HG03342 (cell line): ENCODE data around the gene OLFM3.

ENCODE experiments used
- ATAC-seq: cut with Tn5 transposase; IDR thresholded peaks from one replicate; pipeline ENCODE4 v1.9.1; 2021; ENCODE audit warnings: mild to moderate bottlenecking, moderate library complexity; ENCODE audit not compliant: unreplicated experiment

OLFM3 gene

DNA sequence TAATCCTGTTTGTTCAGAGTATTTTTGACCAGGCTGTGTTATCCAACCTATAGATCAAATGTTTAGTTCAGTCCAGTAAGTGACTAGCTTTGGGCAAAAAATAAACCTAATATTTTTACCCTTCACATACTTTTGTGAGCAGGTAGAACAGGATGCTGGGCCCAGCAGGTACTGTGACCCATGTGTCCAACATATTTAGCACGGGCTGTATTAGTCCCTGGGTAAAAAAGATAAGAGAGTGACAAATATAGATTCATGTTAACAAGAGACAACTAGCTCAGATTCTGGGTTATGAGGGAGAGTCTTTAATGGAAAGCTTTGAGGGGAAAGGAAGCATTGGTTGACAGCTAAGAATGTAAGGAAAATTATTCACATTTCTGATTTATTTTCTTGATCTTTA, 43.1 kb downstream of the OLFM3 start:
- ATAC-seq = no peak

DNA sequence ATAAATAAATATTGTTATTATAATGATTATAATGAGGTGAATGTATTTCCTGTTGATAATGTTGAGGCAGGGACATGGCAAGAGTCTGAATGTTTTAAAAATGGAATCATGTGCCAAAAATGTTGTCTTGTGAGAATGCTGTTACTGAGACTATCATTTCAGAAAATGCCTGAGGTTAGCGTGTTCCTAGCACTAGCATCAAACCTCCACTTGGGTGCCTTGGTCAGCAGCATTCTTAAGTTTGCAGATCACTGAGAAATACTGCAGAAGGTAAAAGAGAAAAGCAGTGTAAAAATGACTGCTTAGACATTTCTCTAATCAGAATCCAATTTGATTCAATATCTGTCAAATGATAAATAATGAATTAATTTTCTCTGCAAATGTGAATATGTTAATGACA, 50.8 kb downstream of the OLFM3 start:
- no peak for ATAC-seq

DNA sequence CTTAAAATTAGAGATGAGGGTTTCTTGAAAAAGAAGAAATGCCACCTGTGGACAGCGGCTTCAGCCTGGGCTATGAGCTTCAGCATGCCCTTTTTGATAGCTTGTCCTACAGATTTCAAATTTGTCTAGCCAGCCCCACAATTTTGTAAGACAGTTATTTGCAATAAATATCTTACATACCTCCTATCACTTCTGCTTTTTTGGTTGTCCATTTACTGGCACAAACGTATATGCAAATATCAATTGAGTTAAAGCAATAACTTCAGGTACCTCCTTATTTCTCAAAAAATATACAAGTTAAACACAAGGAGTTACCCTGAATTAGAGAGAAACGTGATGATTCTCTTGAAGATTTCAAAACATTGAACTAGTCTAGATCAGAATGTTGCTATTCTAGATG, 53.5 kb downstream of the OLFM3 start:
- no peak for ATAC-seq

DNA sequence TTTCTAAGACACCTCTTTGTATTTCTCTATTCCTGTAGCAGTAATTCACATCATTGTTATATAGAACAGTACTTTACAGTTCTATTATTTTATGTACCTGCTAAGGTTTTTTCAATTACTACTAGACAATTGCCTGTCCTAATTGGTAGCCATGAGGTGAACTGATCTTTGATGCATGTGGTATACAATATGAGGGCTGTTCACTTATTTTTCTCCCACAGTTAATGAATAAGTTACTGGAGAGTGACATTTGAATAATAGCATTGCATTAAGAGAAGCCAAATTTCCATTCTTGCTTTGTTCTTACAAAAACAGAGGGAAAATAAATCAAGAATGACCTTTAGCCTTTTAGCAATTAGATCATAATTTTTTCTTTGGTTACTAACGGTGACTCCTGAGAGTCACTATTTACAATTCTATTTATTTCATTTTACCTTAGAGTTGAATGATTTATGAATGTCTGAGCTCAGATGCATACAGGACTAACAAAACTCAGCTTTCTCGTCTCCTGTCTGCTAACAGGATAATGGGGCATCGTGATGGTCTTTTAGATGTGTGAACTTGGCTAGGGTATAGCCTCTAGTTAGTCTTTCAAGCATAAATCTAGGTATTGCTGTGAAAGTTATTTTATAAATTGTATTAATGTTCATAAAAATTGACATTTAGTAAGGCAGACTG, 54.1 kb downstream of the OLFM3 start:
- ATAC-seq = no peak

DNA sequence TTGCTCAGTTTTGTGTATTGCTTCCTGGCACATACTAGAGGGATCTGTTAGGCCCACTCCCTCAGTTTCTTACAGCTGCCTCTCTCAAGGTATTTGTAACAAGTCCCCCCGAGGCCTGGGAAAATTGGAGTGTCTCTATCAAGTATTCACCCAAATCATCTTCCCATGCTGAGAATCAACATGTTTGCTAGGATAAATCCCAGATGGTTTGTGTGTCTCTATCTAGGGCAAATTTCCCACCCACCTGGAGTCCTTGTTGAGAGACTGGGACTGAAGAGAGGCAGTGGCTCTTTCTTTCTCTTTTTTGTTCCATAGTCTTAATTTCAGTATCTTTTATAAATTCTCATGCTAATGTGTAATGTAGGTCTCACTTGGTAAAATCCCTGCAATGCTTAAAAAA, 58.0 kb downstream of the OLFM3 start:
- ATAC-seq = no peak

DNA sequence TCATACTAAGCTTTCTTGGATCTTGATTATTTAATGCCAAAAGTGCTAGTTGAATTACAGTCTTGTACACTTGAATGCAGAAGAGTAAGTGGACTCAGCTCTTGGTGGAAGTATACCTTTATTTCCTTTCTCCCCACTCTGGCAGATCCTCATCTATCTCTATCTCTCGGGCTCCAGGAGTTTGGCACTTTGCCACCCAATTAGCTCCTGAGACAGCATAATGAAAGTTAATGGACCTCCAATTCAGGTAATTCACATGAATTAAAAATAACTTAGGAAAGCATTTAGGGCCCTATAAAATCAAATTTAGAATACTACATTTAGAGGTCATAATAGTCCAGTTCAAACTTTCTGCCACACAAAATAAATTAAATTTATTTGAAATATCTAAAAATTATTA, 67.4 kb downstream of the OLFM3 start:
- ATAC-seq = no peak

DNA sequence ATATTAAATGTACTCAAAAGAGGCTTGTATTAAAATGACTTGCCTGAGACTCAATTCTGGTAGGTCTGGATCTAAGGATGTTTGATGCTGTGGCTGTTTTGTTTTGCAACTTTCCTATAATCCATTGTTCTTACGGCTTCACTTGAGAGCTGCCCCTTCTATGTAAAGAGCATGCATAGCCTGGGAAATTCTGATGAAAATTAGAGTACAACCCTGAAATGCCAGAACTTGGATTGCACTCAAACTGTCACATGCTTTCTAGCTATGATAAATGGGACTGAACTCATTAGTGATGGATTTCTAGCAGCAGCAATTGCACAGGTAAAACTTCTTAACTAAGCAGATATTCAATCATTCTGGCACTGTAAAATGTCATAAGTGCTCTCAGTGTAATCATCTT, 67.9 kb downstream of the OLFM3 start:
- no peak for ATAC-seq

- no peak for ATAC-seq
Measured at GRCh38 chr1:101924700-101925099, 72.0 kb downstream of the OLFM3 start.

DNA sequence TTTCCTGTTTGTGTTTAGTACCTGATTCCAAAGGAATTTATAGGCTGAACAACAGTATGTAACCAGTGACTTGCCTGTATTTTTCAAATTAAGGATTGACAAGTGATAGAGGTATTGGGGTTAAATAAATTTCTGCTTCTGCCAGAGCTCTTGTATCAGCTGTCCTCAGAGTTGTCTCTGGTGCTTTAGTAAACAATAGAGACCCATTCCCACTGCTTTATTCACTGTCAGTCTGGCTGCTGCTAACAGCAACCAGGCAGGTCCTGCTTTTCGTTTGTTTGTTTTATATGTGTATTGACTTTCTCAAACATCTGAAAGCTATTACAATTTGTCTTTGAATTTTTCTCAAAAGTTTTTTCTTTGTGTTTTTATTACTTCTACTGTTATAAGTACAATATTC, 76.1 kb downstream of the OLFM3 start:
- no peak for ATAC-seq

- no peak for ATAC-seq
Measured at GRCh38 chr1:101918277-101918676, 78.4 kb downstream of the OLFM3 start.

DNA sequence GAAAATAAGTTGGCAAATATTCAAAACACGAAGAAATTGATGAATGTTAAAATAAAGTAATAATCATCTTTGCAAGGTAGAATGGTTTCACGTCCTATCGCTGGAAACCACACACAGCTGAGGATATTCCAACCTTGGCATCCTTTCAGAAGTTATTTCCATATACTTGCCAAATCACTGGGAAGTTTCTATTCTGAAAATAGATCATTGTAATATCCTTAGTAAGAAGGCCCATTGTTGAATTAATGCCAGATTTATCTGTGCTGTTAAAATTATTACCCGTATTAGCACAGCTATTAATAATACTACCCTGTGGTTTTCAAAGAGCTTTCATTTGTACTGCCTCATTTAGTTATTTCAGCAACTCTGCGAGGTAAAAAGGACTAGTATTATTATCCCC, 81.1 kb downstream of the OLFM3 start:
- ATAC-seq = no peak

DNA sequence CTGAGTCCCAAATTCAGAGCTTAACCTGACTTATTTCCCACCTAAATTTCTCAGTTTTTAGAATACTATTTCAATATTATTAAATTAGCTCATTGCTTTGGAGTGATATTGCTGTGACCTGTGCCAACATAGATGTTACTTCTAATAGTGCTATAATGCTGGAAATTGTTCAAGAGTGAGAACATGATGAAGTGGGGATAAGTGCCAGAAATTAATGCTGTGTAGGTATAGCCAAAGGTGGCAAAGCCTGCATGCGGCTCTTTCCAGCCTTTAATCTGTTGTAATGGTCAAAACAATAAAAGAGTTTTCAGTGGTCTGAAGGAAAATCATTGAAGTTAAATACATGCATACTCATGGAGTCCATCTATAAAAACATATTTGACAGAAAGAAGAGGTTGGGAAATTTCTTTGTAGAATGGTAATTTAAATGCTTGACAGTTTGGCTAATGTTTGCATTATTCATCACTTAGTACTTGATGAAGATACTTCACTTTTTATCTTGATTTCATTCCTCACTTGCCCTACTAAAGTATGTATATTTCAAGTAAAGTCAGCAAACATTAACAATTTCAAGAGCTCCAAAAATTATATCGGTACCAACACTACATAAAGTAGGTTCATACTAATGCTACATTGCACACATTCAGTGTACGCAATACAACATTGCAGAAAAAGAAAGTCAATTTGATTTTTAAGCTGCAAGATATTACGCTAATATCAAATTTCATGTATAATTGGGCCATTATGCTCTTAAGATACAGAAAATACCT, 82.1 kb downstream of the OLFM3 start:
- no peak for ATAC-seq

DNA sequence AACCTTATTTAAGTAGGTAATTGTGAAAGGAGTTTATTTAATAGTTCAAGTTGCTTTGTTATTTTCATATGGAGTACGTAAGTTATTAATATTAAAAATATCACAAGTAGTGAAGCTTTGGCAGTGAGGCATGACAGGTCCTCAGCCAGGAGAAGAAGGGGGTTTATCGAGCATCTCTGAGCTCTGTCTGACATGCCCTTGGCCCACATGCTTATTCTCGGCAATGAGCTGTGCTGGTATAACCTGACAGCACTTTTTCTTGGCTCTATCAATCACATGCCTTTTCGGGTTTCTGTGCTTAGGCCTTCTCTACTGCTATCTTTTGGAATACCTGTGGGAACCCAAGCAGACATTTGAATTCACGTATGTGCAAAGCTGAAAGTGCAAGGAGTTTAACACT, 84.8 kb downstream of the OLFM3 start:
- no peak for ATAC-seq

- no peak for ATAC-seq
Measured at GRCh38 chr1:101908980-101909379, 87.7 kb downstream of the OLFM3 start.

- ATAC-seq = no peak
Measured at GRCh38 chr1:101907264-101907663, 89.5 kb downstream of the OLFM3 start.

- no peak for ATAC-seq
Measured at GRCh38 chr1:101905283-101905835, 91.4 kb downstream of the OLFM3 start.

GRCh38 chr1:101902199-101902598, 94.5 kb downstream of the OLFM3 start:
- ATAC-seq = no peak

GRCh38 chr1:101898137-101898536, 98.6 kb downstream of the OLFM3 start:
- no peak for ATAC-seq

DNA sequence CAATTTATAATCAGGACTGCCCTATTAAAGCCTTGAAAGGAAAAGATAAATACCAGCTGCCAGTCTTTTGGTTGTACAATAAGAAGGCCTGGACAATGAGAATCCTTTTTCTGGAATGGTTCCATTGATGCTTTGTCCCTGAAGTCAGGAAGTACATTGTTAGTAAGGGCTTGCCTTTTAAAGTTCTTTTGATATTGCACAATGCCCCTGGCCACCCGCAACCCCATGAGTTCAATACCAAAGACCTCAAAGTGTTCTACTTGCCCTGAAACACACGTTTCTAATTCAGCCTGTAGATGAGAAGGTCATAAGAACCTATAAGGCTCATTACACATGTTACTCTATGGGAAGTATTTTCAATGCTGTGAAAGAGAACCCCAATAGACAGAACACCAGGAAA, 112.1 kb downstream of the OLFM3 start:
- ATAC-seq = no peak

- no peak for ATAC-seq
Measured at GRCh38 chr1:101875891-101876290, 120.8 kb downstream of the OLFM3 start.

GRCh38 chr1:101873672-101874071, 123.1 kb downstream of the OLFM3 start:
- no peak for ATAC-seq

DNA sequence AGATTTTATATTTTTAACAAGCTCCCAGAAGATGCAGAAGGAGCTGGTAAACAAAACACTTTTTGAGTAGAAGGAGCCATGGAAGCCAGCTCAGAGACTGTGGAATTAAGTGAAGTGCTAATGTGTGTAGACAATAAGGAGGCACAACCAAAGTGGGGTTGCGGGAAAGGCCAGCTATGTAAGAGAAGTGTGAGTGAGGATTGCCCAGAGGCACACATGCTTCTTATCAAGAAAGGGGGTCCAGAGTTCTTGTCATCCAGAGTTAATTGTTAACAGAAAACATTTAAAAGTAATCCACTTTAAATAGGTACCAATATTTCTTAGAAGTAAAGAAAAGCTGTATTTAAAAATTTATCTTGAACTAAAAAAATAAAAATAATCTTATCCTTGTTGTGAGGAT, 136.8 kb downstream of the OLFM3 start:
- ATAC-seq = no peak
